H1 (cell line): ENCODE data around the gene C2orf80. TPM values are rescaled to one million over a fixed set of nuclear protein-coding genes. Genes with fewer than 3 reads are reported as not detected.

Source experiments
- CTCF ChIA-PET: fragments of 300-600 bp; sonication (Branson Sonifier 250); formaldehyde crosslinking; loops from one replicate; lab custom pipeline; 2021; ENCODE audit not compliant: partially characterized antibody; lab: Charles Lee
- POLR2A ChIA-PET: fragments of 300-600 bp; sonication (Branson Sonifier 250); formaldehyde crosslinking; loops from one replicate; lab custom pipeline; 2021; ENCODE audit warnings: inconsistent platforms; ENCODE audit not compliant: partially characterized antibody; lab: Charles Lee
- DNase-seq, 2 experiments: peaks; one replicate each; pipeline versions ENCODE4 v3.0.0 to v3.0.0-alpha.2; 2010 to 2022; ENCODE audit warnings: low spot score in 2 of 2, low read depth in 1 of 2, mixed read lengths in 1 of 2
- FAIRE-seq: peaks from 2 replicates; lab custom pipeline; 2011; peaks lifted over from hg19 to GRCh38; lab: Jason Lieb, UNC
- H2AFZ ChIP-seq: 2 replicates; pipeline ENCODE4 v1.8.1; 2012; ENCODE audit warnings: low read length, inconsistent platforms
- H2AK5ac ChIP-seq: 2 replicates; pipeline ENCODE4 v1.6.1; 2013; ENCODE audit warnings: low read depth, low read length
- H2BK120ac ChIP-seq: replicated peaks from 2 replicates; pipeline ENCODE3; 2013; ENCODE audit warnings: low read depth, low read length, inconsistent platforms
- H2BK12ac ChIP-seq: 2 replicates; pipeline ENCODE4 v1.6.1; 2013; ENCODE audit warnings: low read depth, low read length
- H2BK15ac ChIP-seq: 2 replicates; pipeline ENCODE4 v1.6.1; 2013; ENCODE audit warnings: low read length
- H2BK20ac ChIP-seq: 2 replicates; pipeline ENCODE4 v1.6.1; 2013; ENCODE audit warnings: low read length
- H2BK5ac ChIP-seq: 2 replicates; pipeline ENCODE4 v1.6.1; 2013; ENCODE audit warnings: low read depth, low read length
- H3K14ac ChIP-seq: 2 replicates; pipeline ENCODE4 v1.6.1; 2013; ENCODE audit warnings: inconsistent platforms; ENCODE audit not compliant: insufficient read length
- H3K18ac ChIP-seq: 2 replicates; pipeline ENCODE4 v1.6.1; 2013; ENCODE audit warnings: low read length; ENCODE audit errors: extremely low read depth
- H3K23ac ChIP-seq: 2 replicates; pipeline ENCODE4 v1.6.1; 2013; ENCODE audit warnings: inconsistent platforms; ENCODE audit not compliant: insufficient read length
- H3K23me2 ChIP-seq: 2 replicates; pipeline ENCODE4 v1.6.1; 2013; ENCODE audit warnings: low read depth, low read length
- H3K27ac ChIP-seq: 2 replicates; pipeline ENCODE4 v1.6.1; 2011; ENCODE audit warnings: low read depth, low read length, inconsistent platforms
- H3K27me3 ChIP-seq, 4 experiments: replicated peaks in 1 of 4; 1 replicate in 1 of 4; 2 replicates in 3 of 4; pipeline versions ENCODE4 v1.6.1 to v1.8.1; 2011 to 2013; ENCODE audit warnings: low read length in 3 of 4, mild to moderate bottlenecking in 3 of 4, inconsistent platforms in 2 of 4, mixed read lengths in 2 of 4, moderate library complexity in 1 of 4; ENCODE audit not compliant: control insufficient read depth in 3 of 4, insufficient read depth in 3 of 4; ENCODE audit errors: extremely low read depth in 1 of 4
- H3K36me3 ChIP-seq, 4 experiments: 2 replicates each; pipeline versions ENCODE4 v1.6.1 to v1.8.1; 2011 to 2013; ENCODE audit warnings: mild to moderate bottlenecking in 4 of 4, low read length in 3 of 4, moderate library complexity in 2 of 4, control low read depth in 1 of 4, inconsistent platforms in 1 of 4; ENCODE audit not compliant: insufficient read depth in 4 of 4, control insufficient read depth in 2 of 4
- H3K4ac ChIP-seq: replicated peaks from 2 replicates; pipeline ENCODE3; 2013; ENCODE audit warnings: low read length, low read depth, mixed read lengths, inconsistent platforms; ENCODE audit not compliant: insufficient read length
- H3K4me1 ChIP-seq, 4 experiments: replicated peaks in 1 of 4; 1 replicate in 1 of 4; 2 replicates in 3 of 4; pipeline versions ENCODE4 v1.6.1 to v1.8.1; 2011 to 2013; ENCODE audit warnings: low read length in 3 of 4, inconsistent platforms in 2 of 4, mixed read lengths in 1 of 4; ENCODE audit not compliant: insufficient read depth in 4 of 4, control insufficient read depth in 3 of 4
- H3K4me2 ChIP-seq, 2 experiments: 2 replicates each; pipeline versions ENCODE4 v1.6.1 to v1.8.1; 2011 to 2013; ENCODE audit warnings: low read depth in 2 of 2, low read length in 2 of 2, control low read depth in 1 of 2, inconsistent platforms in 1 of 2, mild to moderate bottlenecking in 1 of 2; ENCODE audit not compliant: insufficient read depth in 1 of 2
- H3K4me3 ChIP-seq, 4 experiments: fragments of 200-600, 300-600 bp in 1 of 4; sonication (generic), shearing (Covaris generic), sonication (Bioruptor Twin) in 1 of 4; 2 replicates each; pipeline versions ENCODE4 v1.5.1 to v1.8.1; 2011 to 2016; ENCODE audit warnings: low read length in 4 of 4, low read depth in 3 of 4, control low read depth in 2 of 4, inconsistent platforms in 2 of 4, mild to moderate bottlenecking in 2 of 4, mixed read lengths in 1 of 4, moderate library complexity in 1 of 4; ENCODE audit not compliant: insufficient read depth in 2 of 4; ENCODE audit errors: extremely low read depth in 1 of 4
- H3K56ac ChIP-seq: replicated peaks from 2 replicates; pipeline ENCODE3; 2013; ENCODE audit warnings: low read depth, mild to moderate bottlenecking, mixed read lengths, low read length, inconsistent platforms; ENCODE audit not compliant: insufficient read length
- H3K79me1 ChIP-seq: 2 replicates; pipeline ENCODE4 v1.6.1; 2013; ENCODE audit warnings: low read depth, low read length, control low read depth
- H3K79me2 ChIP-seq, 2 experiments: 2 replicates each; pipeline versions ENCODE4 v1.6.1 to v1.8.1; 2012 to 2013; ENCODE audit warnings: low read length in 2 of 2, mild to moderate bottlenecking in 2 of 2, inconsistent platforms in 1 of 2; ENCODE audit not compliant: insufficient read depth in 2 of 2, control insufficient read depth in 1 of 2
- H3K9ac ChIP-seq, 4 experiments: replicated peaks in 1 of 4; 1 replicate in 1 of 4; 2 replicates in 3 of 4; pipeline versions ENCODE4 v1.6.1 to v1.8.1; 2011 to 2013; ENCODE audit warnings: low read depth in 3 of 4, low read length in 3 of 4, control low read depth in 2 of 4, mild to moderate bottlenecking in 2 of 4, moderate library complexity in 2 of 4, inconsistent platforms in 1 of 4; ENCODE audit errors: extremely low read depth in 1 of 4
- H3K9me3 ChIP-seq, 2 experiments: 2 replicates each; pipeline versions ENCODE4 v1.6.1 to v1.8.1; 2012 to 2013; ENCODE audit warnings: mild to moderate bottlenecking in 2 of 2, moderate library complexity in 2 of 2, control low read depth in 1 of 2, inconsistent platforms in 1 of 2, low read depth in 1 of 2, low read length in 1 of 2, mixed read lengths in 1 of 2; ENCODE audit not compliant: insufficient read depth in 2 of 2
- H4K20me1 ChIP-seq, 2 experiments: replicated peaks in 1 of 2; 2 replicates each; pipeline versions ENCODE3 to v1.8.1; 2011 to 2013; ENCODE audit warnings: inconsistent platforms in 2 of 2, low read length in 2 of 2, mild to moderate bottlenecking in 1 of 2; ENCODE audit not compliant: insufficient read depth in 2 of 2, control insufficient read depth in 1 of 2
- H4K5ac ChIP-seq: 2 replicates; pipeline ENCODE4 v1.6.1; 2013; ENCODE audit warnings: low read length, low read depth, mixed read lengths, inconsistent platforms; ENCODE audit not compliant: insufficient read length
- H4K8ac ChIP-seq: 2 replicates; pipeline ENCODE4 v1.8.0; 2013; ENCODE audit warnings: mild to moderate bottlenecking, moderate library complexity, low read length, inconsistent platforms; ENCODE audit not compliant: insufficient read depth; ENCODE audit errors: extremely low read depth
- H4K91ac ChIP-seq: replicated peaks from 2 replicates; pipeline ENCODE3; 2013; ENCODE audit warnings: low read length, mixed read lengths, inconsistent platforms; ENCODE audit not compliant: insufficient read length
- ATF2 ChIP-seq: IDR thresholded peaks from 2 replicates; pipeline ENCODE4 v1.6.1; 2012; ENCODE audit warnings: low read length, inconsistent platforms
- CEBPB ChIP-seq: IDR thresholded peaks from 2 replicates; pipeline ENCODE4 v1.6.1; 2012; ENCODE audit warnings: low read depth, low read length
- CTCF ChIP-seq, 3 experiments: IDR thresholded peaks; 1 replicate in 2 of 3; 2 replicates in 1 of 3; pipeline versions ENCODE4 v1.5.1 to v1.6.1; 2011; ENCODE audit warnings: low read length in 3 of 3, mild to moderate bottlenecking in 3 of 3, inconsistent platforms in 2 of 3, low read depth in 1 of 3, moderate library complexity in 1 of 3; ENCODE audit not compliant: insufficient read depth in 1 of 3; ENCODE audit errors: control extremely low read depth in 1 of 3
- RNF2 ChIP-seq: fragments of 200-900, 300-1000 bp; sonication (generic); IDR thresholded peaks from 2 replicates; pipeline ENCODE4 v1.7.1; 2016; ENCODE audit warnings: borderline replicate concordance, low read depth, mild to moderate bottlenecking, antibody characterized with exemption, low read length; ENCODE audit not compliant: poor library complexity, severe bottlenecking; ENCODE audit errors: missing control alignments
- WGBS, 2 experiments: shearing (Covaris generic) in 1 of 2; methylation state at CpG; one replicate each; pipeline versions ENCODE4 v1.1.6 to v1.1.7; 2013 to 2015; ENCODE audit warnings: low lambda C conversion rate in 2 of 2, mixed read lengths in 2 of 2, inconsistent platforms in 1 of 2, low coverage in 1 of 2, missing lambda C conversion rate in 1 of 2; ENCODE audit not compliant: insufficient replicate concordance in 2 of 2, insufficient coverage in 1 of 2, insufficient read length in 1 of 2; ENCODE audit errors: extremely low coverage in 1 of 2, missing lambda C conversion rate in 1 of 2; 5-methylcytosine and 5-hydroxymethylcytosine counted together
- polyA plus RNA-seq, 7 experiments: library from polyadenylated mRNA; depleted of rRNA in 3 of 7; stranded (reverse) in 5 of 7; unstranded in 2 of 7; fragments of >200 nt in 5 of 7; fragments of 200-250 nt in 2 of 7; gene quantifications; 1 replicate in 5 of 7; 2 replicates in 1 of 7; 4 replicates in 1 of 7; pipeline versions ENCODE4 v1.2.1 to v1.2.3, GENCODE V29; 2011 to 2013; ENCODE audit warnings: missing spikeins in 2 of 7, mixed read lengths in 2 of 7
- total RNA-seq: library from RNA; stranded (reverse); fragmentation: NEBNext Ultra II Directional; extraction: Animal tissue kit (Norgen Biotek cat#: 25700); gene quantifications from 2 replicates; pipeline ENCODE4 v1.2.1, GENCODE V29; 2021

C2orf80 gene
- total and polyA plus RNA-seq, 2 of the 8 experiments (the other 6 are each of a cell fraction or from before 2014, with no cell fraction given) = 0.97 to 1.1 TPM

DNA sequence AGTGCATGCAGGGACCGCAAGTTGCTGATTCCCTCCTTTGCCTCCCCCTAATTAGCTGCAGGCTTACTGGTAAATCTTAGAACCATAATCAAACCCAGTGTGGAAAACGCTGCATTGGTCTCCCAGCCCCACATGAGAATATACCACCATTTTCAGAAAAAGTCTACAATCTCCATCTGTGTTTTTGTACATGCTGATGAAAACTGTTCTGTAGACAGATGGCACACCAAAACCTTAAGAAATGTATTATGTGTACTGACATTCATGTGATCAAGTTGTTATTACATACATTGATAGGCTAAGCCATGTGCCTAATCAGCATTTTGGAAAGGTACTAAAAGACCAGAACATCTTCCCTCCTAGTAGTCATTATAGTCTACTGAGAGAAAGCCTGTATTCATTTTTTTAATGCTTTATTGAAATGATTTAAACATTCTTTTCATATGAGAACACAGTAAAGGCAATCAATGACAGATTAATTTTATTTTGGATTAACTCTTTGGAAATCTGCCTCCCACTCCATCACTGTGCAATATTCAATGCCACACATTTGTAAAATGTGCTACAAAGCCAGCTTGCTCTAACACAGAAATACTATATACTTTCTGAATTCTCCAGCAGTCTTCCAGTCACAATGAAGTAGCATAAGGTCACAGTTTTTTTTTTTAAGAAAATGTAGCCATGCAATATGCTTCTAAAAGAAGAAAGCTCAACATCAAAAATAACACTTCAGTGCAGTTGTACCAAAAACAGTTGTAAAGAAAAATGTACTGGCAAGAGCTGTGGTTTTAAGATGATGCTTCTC, 24.7 kb downstream of the C2orf80 start:
- Histone ChIP-seq H2AFZ (peak overlapping the region; percentile 95), H3K27me3 (no peaks in the 10 kb centered on the region), H3K4me2 (no peak overlapping the region), H3K79me1 (no peaks in the 10 kb centered on the region), H3K23me2 (peaks cover 3% of the 10 kb centered on the region; the same call in 1 of the 2 replicates), H2BK15ac (no peak overlapping the region), H3K4me3 (no peak overlapping the region), H3K27ac (no peak overlapping the region), H3K36me3 (no peaks in the 10 kb centered on the region), H3K14ac (no peak overlapping the region), H2AK5ac (no peak overlapping the region), H3K79me2 (no peaks in the 10 kb centered on the region), H2BK5ac (no peak overlapping the region), H3K18ac (no peak overlapping the region), H2BK120ac (no peak overlapping the region), H3K4ac (no peak overlapping the region), H4K5ac (no peak overlapping the region), H4K20me1 (no peaks in the 10 kb centered on the region), H4K91ac (no peak overlapping the region), H2BK12ac (no peak overlapping the region), H3K9me3 (no peaks in the 10 kb centered on the region), H3K23ac (no peak overlapping the region), H3K4me1 (no peaks in the 10 kb centered on the region), H2BK20ac (no peak overlapping the region), H3K56ac (no peak overlapping the region), H3K9ac (no peak overlapping the region; a peak in 2 of 7 replicates), H4K8ac (no peak overlapping the region)
- TF ChIP-seq CTCF (IDR thresholded peaks at IDR 0.05; ENCODE audit: control extremely low read depth in 1 of 3, insufficient read depth in 1 of 3, low read depth in 1 of 3, low read length in 3 of 3) (no peak), CEBPB (no peak), RNF2 (no peak), ATF2 (no peak)
- DNase-seq = no peak
- ChIA-PET POLR2A (interaction anchor here (0.8 kb wide), 1 partner anchor 22 kb away, joined by 3 read pairs; no protein-coding TSS in a partner anchor), CTCF (interaction anchor here (0.8 to 4.7 kb wide), 3 partner anchors 10 to 17 kb away, joined by 3 to 30 read pairs (median 3); no protein-coding TSS in a partner anchor)
- WGBS, 2 experiments = 79% methylated on average over 2 of the region's 2 CpGs; no CpG with 5 or more reads in 1 of the 2 experiments
- FAIRE-seq = no peak
